SU-DHL-6 (cell line): ENCODE data around the gene CARD11.

Experiments
- H2AFZ ChIP-seq: fragments of 200-600 bp; sonication (generic); 2 replicates; pipeline ENCODE4 v1.6.1; 2014; ENCODE audit warnings: low read depth, mild to moderate bottlenecking, moderate library complexity, mixed read lengths, antibody characterized with exemption, low read length; ENCODE audit not compliant: severe bottlenecking
- H3F3A ChIP-seq: fragments of 200-600 bp; shearing (Covaris generic); 2 replicates; pipeline ENCODE4 v1.6.0; 2016; ENCODE audit warnings: antibody characterized with exemption, mild to moderate bottlenecking; ENCODE audit not compliant: insufficient read depth
- H3K27ac ChIP-seq: fragments of 200-600 bp; sonication (generic); 2 replicates; pipeline ENCODE4 v1.5.1; 2016; ENCODE audit warnings: low read depth, mild to moderate bottlenecking, low read length, moderate library complexity, mixed read lengths
- H3K27me3 ChIP-seq: fragments of 200-600 bp; sonication (generic), shearing (Covaris generic); 2 replicates; pipeline ENCODE4 v1.6.0; 2014; ENCODE audit warnings: mild to moderate bottlenecking, low read length
- H3K36me3 ChIP-seq: fragments of 200-600 bp; sonication (generic); 2 replicates; pipeline ENCODE4 v1.6.1; 2014; ENCODE audit warnings: mild to moderate bottlenecking, low read length, mixed read lengths
- H3K4me2 ChIP-seq: fragments of 300-600, 200-600 bp; shearing (Covaris generic), sonication (generic); 2 replicates; pipeline ENCODE4 v1.6.0; 2014; ENCODE audit warnings: low read length, low read depth, mild to moderate bottlenecking; ENCODE audit not compliant: poor library complexity, severe bottlenecking
- H3K4me3 ChIP-seq: fragments of 200-600 bp; sonication (generic); 2 replicates; pipeline ENCODE4 v1.5.1; 2014; ENCODE audit warnings: antibody characterized with exemption, low read length, mild to moderate bottlenecking, mixed read lengths; ENCODE audit not compliant: insufficient read depth, poor library complexity, severe bottlenecking
- H3K79me2 ChIP-seq: fragments of 200-600 bp; sonication (generic); 2 replicates; pipeline ENCODE4 v1.6.1; 2014; ENCODE audit warnings: mild to moderate bottlenecking, low read length, moderate library complexity; ENCODE audit not compliant: insufficient read depth
- H3K9ac ChIP-seq: fragments of 200-600 bp; sonication (generic); 2 replicates; pipeline ENCODE4 v1.7.0; 2014; ENCODE audit warnings: mild to moderate bottlenecking, low read length
- H3K9me2 ChIP-seq: fragments of 200-600 bp; sonication (generic); replicated peaks from 2 replicates; pipeline ENCODE4 v1.6.1; 2014; ENCODE audit warnings: low read length; ENCODE audit not compliant: insufficient read depth
- H3K9me3 ChIP-seq: fragments of 200-600 bp; sonication (generic); 2 replicates; pipeline ENCODE4 v1.6.1; 2014; ENCODE audit warnings: low read length, mixed read lengths; ENCODE audit not compliant: insufficient read depth
- H4K20me1 ChIP-seq: fragments of 200-600 bp; sonication (generic); 2 replicates; pipeline ENCODE4 v1.6.1; 2014; ENCODE audit warnings: low read depth, mild to moderate bottlenecking, antibody characterized with exemption, low read length, moderate library complexity, mixed read lengths
- EZH2phosphoT487 ChIP-seq: fragments of 200-600 bp; sonication (generic), shearing (Covaris generic); conservative IDR thresholded peaks from 2 replicates; pipeline ENCODE4 v1.6.1; 2018; ENCODE audit warnings: mild to moderate bottlenecking, antibody characterized with exemption, low read length, moderate library complexity, mixed read lengths
- TF ChIP-seq, protein P1 (sequence below): fragments of 200-600 bp; sonication (generic); IDR thresholded peaks from one replicate; pipeline ENCODE4 v1.5.1; 2017; ENCODE audit warnings: antibody characterized with exemption, mild to moderate bottlenecking, low read length, moderate library complexity; ENCODE audit not compliant: insufficient read depth, poor library complexity, severe bottlenecking

CARD11 gene

GRCh38 chr7:3032256-3032655 lies 11.4 kb downstream of the CARD11 start:
- no peaks in the 10 kb centered on the region for H3K9me2 ChIP-seq
- no peaks in the 10 kb centered on the region for H3K9me3 ChIP-seq
- no peaks in the 10 kb centered on the region for H3K36me3 ChIP-seq
- TF ChIP-seq, protein P1, sequence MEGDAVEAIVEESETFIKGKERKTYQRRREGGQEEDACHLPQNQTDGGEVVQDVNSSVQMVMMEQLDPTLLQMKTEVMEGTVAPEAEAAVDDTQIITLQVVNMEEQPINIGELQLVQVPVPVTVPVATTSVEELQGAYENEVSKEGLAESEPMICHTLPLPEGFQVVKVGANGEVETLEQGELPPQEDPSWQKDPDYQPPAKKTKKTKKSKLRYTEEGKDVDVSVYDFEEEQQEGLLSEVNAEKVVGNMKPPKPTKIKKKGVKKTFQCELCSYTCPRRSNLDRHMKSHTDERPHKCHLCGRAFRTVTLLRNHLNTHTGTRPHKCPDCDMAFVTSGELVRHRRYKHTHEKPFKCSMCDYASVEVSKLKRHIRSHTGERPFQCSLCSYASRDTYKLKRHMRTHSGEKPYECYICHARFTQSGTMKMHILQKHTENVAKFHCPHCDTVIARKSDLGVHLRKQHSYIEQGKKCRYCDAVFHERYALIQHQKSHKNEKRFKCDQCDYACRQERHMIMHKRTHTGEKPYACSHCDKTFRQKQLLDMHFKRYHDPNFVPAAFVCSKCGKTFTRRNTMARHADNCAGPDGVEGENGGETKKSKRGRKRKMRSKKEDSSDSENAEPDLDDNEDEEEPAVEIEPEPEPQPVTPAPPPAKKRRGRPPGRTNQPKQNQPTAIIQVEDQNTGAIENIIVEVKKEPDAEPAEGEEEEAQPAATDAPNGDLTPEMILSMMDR, result no peak
- TF ChIP-seq EZH2phosphoT487, result no peak
- no peaks in the 10 kb centered on the region; the same call in 1 of the 2 replicates for H4K20me1 ChIP-seq
- H2AFZ ChIP-seq, result no peak overlapping the region
- H3K4me3 ChIP-seq, result no peak overlapping the region
- no peaks in the 10 kb centered on the region for H3F3A ChIP-seq
- no peaks in the 10 kb centered on the region for H3K27me3 ChIP-seq
- no peak overlapping the region for H3K9ac ChIP-seq
- H3K4me2 ChIP-seq, result no peak overlapping the region
- H3K79me2 ChIP-seq, result peaks cover 90% of the 10 kb centered on the region
- no peak overlapping the region for H3K27ac ChIP-seq

GRCh38 chr7:3029138-3029537 lies 14.5 kb downstream of the CARD11 start:
- H3K36me3 ChIP-seq, result peaks cover 7% of the 10 kb centered on the region; the same call in 1 of the 2 replicates
- H2AFZ ChIP-seq, result no peak overlapping the region
- H3K9me2 ChIP-seq, result no peaks in the 10 kb centered on the region
- H3K9me3 ChIP-seq, result no peaks in the 10 kb centered on the region
- H3F3A ChIP-seq, result no peaks in the 10 kb centered on the region
- peaks cover 92% of the 10 kb centered on the region for H3K79me2 ChIP-seq
- H4K20me1 ChIP-seq, result no peaks in the 10 kb centered on the region; the same call in 1 of the 2 replicates
- H3K27ac ChIP-seq, result no peak overlapping the region
- H3K9ac ChIP-seq, result no peak overlapping the region
- H3K4me2 ChIP-seq, result no peak overlapping the region
- no peaks in the 10 kb centered on the region for H3K27me3 ChIP-seq
- H3K4me3 ChIP-seq, result no peak overlapping the region
- no peak for TF ChIP-seq EZH2phosphoT487
- TF ChIP-seq, protein P1, result no peak

GRCh38 chr7:3028758-3029093 lies 14.9 kb downstream of the CARD11 start:
- Histone ChIP-seq H3F3A (no peaks in the 10 kb centered on the region), H3K4me3 (no peak overlapping the region), H3K36me3 (peaks cover 7% of the 10 kb centered on the region; the same call in 1 of the 2 replicates), H2AFZ (no peak overlapping the region), H3K9me3 (no peaks in the 10 kb centered on the region), H3K9me2 (no peaks in the 10 kb centered on the region), H3K27me3 (no peaks in the 10 kb centered on the region), H4K20me1 (no peaks in the 10 kb centered on the region; the same call in 1 of the 2 replicates), H3K4me2 (no peak overlapping the region), H3K79me2 (peaks cover 93% of the 10 kb centered on the region), H3K9ac (no peak overlapping the region), H3K27ac (no peak overlapping the region)
- TF ChIP-seq, protein P1, result no peak
- TF ChIP-seq EZH2phosphoT487, result no peak
